HG03439 (cell line): ENCODE measurements around the gene RBL1.
"Not testable (repeated sequence)": the region's sequence is repeated elsewhere in the genome, so short reads cannot be mapped to it uniquely, and the experiment has no call there.

Source experiments
- ATAC-seq: cut with Tn5 transposase; IDR thresholded peaks from one replicate; pipeline ENCODE4 v1.9.1; 2021; ENCODE audit warnings: mild to moderate bottlenecking, moderate library complexity; ENCODE audit not compliant: unreplicated experiment

Gene RBL1

DNA sequence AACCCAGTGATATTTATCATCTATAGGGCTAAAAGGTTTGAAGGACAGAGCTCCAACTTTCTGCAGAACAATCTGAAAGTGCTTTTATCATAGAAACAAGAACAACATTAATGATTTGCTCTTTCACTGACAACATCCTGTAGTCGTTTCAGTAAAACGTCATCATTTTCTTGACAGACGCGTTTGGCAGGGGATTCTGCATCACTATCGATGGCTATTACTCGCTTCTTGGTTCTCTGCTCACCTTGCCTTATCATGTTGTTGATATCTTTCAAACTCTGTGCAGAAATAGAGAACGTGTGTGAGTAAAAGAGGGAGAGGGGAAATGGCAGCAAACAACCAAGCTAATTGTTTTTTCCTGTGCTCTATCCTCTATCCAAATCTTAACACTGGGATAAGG, 97.1 kb downstream of the RBL1 start:
- ATAC-seq = no peak

DNA sequence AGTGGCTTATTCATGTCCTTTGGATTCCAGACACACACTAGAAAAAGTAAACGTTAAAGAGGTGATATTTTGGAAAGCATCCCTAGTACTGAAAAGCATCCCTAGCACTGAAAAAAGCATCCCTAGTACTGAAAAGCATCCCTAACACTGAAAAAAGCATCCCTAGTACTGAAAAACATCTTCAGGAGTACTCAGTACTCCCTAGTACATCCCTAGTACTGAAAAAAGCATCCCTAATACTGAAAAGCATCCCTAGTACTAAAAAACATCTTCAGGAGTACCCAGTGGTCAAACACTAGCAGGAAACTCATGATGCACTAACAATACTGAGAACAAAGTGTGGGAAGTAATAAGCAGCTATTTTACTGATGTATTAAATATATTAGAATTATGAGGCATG, 98.7 kb downstream of the RBL1 start:
- no peak for ATAC-seq

- ATAC-seq = not testable (repeated sequence)
These were observed 101.6 kb downstream of the RBL1 start for GRCh38 chr20:36994221-36994620.

- ATAC-seq = no peak
These were observed 102.9 kb downstream of the RBL1 start for GRCh38 chr20:36992802-36993334.

GRCh38 chr20:36991703-36992102, 104.1 kb downstream of the RBL1 start:
- ATAC-seq = no peak

GRCh38 chr20:36989797-36990196, 106.0 kb downstream of the RBL1 start:
- no peak for ATAC-seq

- no peak for ATAC-seq
These were observed 107.3 kb downstream of the RBL1 start for GRCh38 chr20:36988494-36988966.

GRCh38 chr20:36984257-36984638, 111.5 kb downstream of the RBL1 start:
- ATAC-seq = no peak

- ATAC-seq = no peak
These were observed 120.5 kb downstream of the RBL1 start for GRCh38 chr20:36975099-36975818.

DNA sequence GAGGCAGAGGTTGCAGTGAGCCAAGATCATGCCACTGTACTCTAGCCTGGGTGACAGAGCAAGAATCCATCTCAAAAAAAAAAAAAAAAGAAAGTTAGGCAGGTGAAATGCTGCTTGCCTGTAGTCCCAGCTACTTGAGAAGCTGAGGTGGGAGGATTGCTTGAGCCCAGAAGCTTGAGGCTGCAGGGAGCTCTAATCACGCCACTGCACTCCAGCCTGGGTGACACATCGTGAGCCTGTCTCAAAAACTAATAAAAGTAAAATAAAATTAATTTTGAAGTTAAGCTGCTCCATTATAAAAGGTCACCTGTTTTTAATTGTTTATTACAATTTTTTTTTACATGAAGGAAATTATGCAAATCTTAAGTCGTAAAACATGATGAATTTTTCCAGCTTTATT, 121.1 kb downstream of the RBL1 start:
- ATAC-seq = no peak

DNA sequence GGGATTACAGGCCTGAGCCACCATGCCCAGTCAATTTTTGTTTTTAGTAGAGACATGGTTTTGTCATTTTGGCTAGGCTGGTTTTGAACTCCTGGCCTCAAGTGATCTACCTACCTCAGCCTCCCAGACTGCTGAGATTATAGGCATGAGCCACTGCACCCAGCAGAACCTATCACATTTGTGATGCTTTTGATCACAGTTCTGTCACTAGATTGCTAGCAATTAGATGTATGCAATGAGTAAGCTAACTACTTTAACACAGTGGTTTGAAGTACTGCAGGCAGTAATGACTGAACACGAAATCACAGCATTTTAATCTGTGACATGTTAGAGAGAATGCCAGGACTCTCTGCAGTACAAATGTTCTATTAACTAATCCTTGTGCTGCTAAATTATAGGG, 124.7 kb downstream of the RBL1 start:
- ATAC-seq = no peak

GRCh38 chr20:36969478-36970186, 126.2 kb downstream of the RBL1 start:
- ATAC-seq = no peak

DNA sequence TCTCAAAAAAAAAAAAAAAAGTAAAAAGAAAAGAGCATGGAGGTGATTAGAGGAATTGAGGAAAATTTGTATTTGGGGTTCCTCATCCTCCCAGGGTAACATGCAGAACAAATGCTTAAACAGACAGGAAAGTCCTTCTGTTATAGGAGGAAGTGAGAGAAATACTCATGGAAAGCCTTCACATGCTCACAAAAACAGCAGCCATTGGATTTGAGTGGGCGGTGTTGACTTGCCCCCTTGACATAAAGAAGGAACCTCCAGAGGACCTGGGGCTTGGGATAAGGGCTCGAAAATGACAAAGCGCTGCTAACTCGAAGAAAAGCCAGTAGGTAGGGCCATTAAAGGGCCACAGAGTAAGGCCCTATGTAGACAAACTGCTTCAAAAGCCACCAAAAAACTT, 126.7 kb downstream of the RBL1 start:
- no peak for ATAC-seq

- no peak for ATAC-seq
These were observed 128.2 kb downstream of the RBL1 start for GRCh38 chr20:36967636-36968035.

GRCh38 chr20:36966965-36967364, 128.8 kb downstream of the RBL1 start:
- ATAC-seq = not testable (repeated sequence)

DNA sequence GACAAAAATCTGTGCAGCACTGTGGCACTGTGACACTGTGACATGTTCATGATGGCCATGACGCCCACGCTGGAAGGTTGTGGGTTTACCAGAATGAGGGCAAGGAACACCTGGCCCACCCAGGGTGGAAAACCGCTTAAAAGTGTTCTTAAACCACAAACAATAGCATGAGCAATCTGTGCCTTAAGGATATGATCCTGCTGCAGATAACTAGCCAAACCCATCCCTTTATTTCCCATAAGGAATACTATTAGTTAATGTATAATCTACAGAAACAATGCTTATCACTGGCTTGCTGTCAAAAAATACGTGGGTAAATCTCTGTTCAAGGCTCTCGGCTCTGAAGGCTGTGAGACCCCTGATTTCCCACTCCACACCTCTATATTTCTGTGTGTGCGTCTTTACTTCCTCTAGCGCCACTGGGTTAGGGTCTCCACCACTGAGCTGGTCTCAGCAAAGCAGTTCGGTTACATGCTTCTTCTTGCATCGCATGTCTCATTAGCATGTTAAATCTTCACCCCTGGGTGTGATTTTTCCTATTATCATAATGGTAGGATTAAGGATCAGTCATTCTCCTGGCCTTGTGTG, 133.3 kb downstream of the RBL1 start:
- not testable (repeated sequence) for ATAC-seq

- ATAC-seq = no peak
These were observed 136.6 kb downstream of the RBL1 start for GRCh38 chr20:36959242-36959641.

GRCh38 chr20:36957875-36958667, 137.7 kb downstream of the RBL1 start:
- ATAC-seq = no peak

- ATAC-seq = no peak
These were observed 139.1 kb downstream of the RBL1 start for GRCh38 chr20:36956674-36957073.

DNA sequence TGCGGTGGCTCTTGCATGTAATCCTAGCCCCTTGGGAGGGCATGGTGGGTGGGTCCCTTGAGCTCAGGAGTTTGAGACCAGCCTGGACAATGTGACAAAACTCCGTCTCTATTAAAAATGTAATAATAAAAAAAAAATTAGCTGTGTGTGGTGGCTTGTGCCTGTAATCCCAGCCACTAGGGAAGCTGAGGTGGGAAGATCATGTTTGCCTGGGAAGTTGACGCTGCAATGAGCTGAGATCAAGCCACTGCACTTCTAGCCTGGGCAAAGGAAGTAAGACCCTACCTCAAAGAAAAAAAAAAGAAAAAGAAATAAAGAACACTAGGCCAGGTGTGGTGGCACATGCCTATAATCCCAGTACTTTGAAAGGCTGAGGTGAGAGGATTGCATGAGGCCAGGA, 139.8 kb downstream of the RBL1 start:
- ATAC-seq = no peak
